Measurements from ENCODE around the gene KCNK15.

KCNK15 gene

DNA sequence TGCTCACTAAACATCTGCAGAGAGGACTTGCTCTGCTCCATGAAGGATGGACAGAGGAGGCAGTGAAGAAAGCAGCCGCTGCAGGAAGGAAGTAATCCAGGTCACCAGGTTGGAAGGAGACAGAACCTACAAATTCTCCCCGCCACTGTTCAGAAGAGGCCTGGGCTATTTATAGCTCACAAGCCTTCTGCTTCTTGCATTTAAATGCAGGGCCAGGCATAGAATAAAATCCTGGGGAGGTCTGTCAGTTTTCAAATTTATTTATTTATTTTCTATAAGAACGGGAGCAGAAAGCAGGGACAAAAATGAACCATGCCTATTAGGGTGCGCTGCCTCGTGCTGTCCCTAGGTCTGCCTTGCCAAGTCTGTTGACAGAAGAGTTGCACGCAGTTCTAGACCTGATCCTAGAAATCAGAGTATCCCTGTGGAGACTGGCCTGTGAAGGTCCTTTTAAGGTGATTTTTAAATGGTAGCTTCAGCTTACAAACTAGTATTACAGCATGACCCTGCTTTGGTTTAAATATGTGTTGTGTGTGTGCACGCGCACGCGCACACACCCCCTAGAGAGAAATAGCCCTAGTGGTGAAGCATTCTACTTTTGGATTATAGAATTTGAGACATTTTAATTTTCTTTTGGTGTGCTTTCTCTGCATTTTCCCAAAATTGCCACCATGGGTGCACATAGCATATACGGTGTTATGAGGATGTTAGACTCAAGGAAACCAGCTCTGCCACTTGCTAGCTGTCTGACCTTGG lies 45.2 kb downstream of the KCNK15 start:
- no peak for DNase-seq

DNA sequence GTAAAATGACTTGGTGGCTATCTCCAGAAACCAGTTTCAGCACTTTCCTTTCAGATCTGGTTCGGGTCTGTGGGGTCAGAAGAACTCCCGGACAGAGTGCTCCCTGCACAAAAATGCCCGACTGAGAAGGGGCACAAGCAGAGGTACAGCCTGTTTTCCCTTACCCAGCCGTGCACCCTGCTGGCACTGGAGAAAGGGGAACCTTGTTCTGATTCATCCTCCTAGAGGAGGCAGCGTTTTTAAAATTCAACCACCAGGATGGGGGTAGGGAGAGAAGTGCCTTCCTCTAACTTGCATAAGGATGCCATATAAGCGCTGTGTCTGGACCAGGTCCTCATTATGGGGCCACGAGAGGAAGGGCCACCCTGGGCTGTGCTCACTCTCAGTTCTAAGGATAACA lies 47.1 kb downstream of the KCNK15 start:
- no peak for DNase-seq

DNA sequence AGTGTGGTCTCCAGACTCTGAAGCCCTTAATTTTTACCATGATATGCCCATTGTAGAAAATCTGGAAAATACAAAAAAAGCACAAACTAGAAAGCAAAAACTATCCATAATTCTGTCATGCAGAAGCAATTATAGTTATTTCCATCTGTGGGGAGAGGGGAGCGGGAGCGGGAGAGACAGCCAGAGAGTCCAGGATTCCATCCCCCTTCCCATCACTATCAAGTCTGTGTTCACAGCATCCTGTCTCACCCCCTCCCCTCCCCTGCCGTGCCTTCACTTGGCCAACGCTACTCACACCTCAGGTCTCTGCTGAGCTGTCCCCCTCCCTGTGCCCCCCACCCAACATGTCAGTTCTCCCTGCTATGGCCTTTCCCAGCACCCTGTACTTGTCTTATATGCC lies 50.2 kb downstream of the KCNK15 start:
- DNase-seq: no peak

DNA sequence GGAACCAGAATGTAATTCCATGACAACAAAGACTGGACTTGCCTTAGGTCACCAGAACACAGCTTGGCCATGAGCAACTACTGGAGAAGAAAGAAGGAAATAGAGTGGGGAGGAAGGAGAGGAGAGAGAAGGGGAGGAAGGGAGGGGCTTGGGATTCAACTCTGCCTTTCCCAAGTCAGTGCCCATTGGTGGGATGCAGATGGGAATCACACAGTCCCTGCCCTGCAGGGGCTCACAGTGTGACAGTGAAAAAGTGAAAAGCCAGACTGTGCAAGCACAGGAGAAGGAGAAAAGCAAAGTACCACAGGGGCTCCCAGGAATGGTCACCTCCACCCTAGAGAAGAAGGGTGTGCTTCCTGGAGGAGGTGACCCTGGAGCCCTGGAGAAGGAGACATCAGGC lies 50.6 kb downstream of the KCNK15 start:
- no peak for DNase-seq

DNA sequence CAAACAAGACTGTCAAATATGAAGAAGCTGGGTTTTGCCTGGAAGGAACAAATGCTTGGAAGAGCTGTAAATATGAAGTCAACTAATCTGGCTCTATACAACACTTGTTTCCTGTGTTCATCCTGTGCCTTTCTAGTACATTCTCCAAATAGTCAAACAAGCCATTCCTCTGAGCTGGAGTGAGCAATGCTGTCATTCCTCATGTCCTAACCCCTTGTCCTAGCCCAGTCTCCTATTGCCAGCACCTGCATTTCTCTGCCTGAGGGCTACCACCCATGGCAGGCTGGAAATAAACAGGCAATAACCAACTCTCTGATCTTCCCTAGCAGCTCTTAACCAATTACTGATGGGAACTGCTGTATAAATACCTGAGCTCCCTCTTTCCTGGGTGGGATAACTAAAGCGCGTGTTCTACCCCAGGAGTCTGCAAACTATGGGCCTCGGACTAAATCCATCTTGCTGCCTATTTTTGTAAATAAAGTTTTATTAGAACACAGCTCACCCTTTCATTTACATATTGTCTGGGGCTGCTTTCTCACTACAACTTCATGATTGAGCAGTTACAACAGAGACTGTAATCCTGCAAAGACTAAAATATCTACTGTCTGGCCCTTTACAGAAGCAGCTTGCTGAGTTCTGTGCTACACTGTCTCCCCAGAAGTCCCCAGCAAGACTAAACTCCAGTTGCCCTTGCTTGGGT lies 51.2 kb downstream of the KCNK15 start:
- no peak for DNase-seq

DNA sequence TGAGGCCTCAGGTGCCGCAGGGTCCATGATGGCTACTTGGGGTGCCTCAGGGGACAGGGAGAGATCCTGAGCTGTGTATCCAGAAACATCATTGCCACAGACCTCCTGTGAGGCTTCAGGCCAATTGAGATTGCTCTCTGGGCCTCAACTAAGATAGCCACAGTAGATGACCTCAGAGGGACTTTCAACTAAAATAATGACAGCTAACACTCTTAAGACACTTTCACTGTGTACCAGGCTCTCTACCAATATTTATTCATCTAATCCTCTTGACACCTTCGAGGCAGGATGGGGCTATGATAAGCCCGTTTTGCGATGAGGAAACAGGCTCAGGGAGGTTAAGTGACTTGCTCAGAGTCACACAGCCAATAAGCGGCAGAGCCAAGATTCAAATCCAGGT lies 54.0 kb downstream of the KCNK15 start:
- no peak for DNase-seq

DNA sequence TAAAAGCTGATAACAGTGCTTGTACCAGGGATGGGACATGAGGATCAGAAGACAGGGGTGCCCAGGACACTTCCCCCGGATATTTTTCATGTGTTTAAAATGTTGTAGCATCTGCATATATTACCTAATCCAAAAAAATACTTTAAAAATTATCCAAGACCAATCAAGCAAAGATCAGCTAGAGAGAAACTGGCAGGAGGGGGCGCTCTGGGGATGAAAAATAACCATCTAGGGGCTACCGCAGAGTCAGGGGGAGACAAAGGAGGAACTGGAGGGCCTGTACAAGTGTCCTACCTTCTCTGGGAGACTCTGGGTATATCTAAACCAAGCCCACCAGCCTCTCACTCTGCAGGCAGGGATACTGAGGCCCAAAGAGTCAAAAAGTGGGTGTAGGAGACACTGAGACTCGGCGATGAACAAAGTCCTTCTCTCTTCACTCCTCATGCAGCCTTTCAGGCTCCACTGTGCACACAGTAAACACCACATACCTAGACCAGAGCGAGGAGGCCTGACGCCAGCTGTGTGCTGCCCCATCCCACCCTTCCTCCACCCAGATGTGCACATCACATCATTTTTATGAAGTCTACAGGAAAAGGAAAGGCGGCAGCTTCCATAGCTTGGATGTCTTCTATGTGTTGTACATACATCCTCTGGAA lies 54.9 kb downstream of the KCNK15 start:
- no peak for DNase-seq
